ENCODE data around the gene CLEC4M.
"Not testable (repeated sequence)": the region's sequence is repeated elsewhere in the genome, so short reads cannot be mapped to it uniquely, and the experiment has no call there.

The CLEC4M gene

DNA sequence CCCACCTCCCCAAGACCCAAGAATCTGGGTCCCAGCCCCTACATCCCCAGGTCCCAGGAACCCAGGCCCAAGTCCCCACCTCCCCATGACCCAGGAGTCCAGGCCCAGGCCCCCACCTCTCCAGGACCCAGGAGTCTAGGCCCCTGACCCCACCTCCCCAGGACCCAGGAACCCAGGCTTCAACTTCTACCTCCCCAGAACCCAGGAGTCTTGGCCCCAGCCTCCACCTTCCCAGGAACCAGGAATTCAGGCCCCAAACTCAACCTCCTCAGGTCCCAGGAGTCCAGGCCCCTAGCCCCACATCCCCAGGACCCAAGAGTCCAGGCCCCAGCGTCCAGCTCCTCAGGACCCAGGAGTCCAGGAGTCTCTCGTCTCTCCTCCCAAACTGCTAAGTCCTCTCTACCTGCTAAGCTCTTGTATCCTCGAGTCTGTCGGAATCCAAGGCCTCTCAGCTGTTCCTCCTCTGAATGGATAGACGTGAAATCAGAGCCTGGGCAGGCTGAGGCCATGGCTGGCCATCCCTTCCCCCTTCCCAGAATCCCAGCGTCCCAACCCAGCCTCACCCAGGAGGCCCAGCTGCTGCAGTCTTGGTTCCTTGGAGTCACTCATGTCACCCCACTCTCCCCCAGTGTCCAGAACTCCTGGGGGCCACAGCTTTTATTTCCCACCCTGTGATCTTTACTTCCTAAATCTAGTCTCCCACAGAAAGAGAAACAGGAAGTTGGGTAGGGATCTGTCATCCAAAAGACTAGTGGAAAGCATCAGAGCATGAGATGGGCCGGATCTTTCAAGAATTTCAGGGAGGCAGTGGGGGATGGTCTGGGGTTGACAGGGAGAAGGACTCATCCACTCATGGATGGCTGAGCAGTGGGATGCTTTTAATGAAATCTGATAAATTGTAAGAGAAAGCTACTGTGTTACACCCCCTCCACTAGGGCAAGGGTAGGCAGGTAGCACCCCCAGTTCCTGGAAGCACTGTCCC lies 15.8 kb upstream of the CLEC4M start, which contains the start of gene CD209:
TSS of gene CD209 (minus strand) at position 632 of the 982 bp plus-strand sequence. CDS start at position 609, 23 bp downstream.
- H3K36me3 ChIP-seq (ENCODE audit: control insufficient read depth, insufficient read depth, low read length) = no peaks in the 10 kb centered on the region
- H3K27me3 ChIP-seq (replicated peaks; ENCODE audit: control insufficient read depth, insufficient read depth, low read length, poor library complexity, severe bottlenecking) = peaks cover 7% of the 10 kb centered on the region
- H3K4me1 ChIP-seq (ENCODE audit: control insufficient read depth, insufficient read depth, low read length, poor library complexity, severe bottlenecking) = no peaks in the 10 kb centered on the region
- H3K27ac ChIP-seq (ENCODE audit: insufficient read depth, low read length, poor library complexity, severe bottlenecking) = no peak within 1 kb of the TSS
- no peak within 1 kb of the TSS for H3K4me3 ChIP-seq (ENCODE audit: insufficient read depth, low read depth, low read length, poor library complexity, severe bottlenecking)
- H3K9me3 ChIP-seq (ENCODE audit: control insufficient read depth, low read length) = no peaks in the 10 kb centered on the region
- DNase-seq = no peak

DNA sequence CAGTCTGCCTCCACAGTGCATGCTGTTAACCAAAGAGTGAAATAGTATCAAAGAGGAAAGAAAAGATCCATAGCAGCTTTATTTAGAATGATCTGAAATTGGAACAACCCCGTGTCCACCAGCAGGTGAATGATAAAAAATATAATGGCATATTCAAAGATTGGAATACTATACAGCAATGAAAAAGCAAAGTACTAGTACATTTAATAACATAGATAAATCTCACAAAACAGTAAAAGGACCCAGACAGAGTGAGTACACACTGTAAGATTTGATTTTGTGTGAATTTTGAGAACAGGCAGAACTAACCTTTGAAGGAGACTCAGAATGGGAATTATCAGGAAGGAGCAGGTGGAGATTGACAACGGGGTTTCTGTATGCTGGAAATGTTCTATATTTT lies 14.9 kb upstream of the CLEC4M start:
- H3K4me1 ChIP-seq (ENCODE audit: control insufficient read depth, insufficient read depth, low read length, poor library complexity, severe bottlenecking) = no peaks in the 10 kb centered on the region

DNA sequence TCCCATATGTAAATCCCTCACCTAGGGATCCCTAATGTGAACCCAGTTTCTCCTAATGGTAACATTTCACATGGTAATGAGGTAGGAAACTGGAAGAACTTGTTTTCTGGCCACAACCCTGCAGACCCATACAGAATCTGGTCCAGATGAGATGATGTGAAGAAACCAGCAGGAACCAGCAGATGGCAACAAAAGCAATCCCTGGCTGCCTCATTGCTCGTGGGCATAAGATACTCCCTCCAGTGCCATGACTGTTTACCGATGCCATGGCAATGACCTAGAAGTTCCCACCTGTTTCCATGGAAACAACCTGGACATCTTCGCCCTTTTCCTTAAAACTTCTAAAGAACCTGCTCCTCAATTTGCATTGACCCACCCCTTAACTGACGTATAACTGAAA lies 14.3 kb upstream of the CLEC4M start:
- no peak for DNase-seq
- Histone ChIP-seq H3K4me1 (ENCODE audit: control insufficient read depth, insufficient read depth, low read length, poor library complexity, severe bottlenecking) (no peaks in the 10 kb centered on the region), H3K4me3 (ENCODE audit: insufficient read depth, low read depth, low read length, poor library complexity, severe bottlenecking) (no peak overlapping the region), H3K27me3 (replicated peaks; ENCODE audit: control insufficient read depth, insufficient read depth, low read length, poor library complexity, severe bottlenecking) (peaks cover 7% of the 10 kb centered on the region), H3K36me3 (ENCODE audit: control insufficient read depth, insufficient read depth, low read length) (no peaks in the 10 kb centered on the region), H3K27ac (ENCODE audit: insufficient read depth, low read length, poor library complexity, severe bottlenecking) (no peak overlapping the region), H3K9me3 (ENCODE audit: control insufficient read depth, low read length) (no peaks in the 10 kb centered on the region)

More for the DNA sequence above, 14.9 kb upstream of the CLEC4M start:
- no peaks in the 10 kb centered on the region for H3K36me3 ChIP-seq (ENCODE audit: control insufficient read depth, insufficient read depth, low read length)
- no peak overlapping the region for H3K27ac ChIP-seq (ENCODE audit: insufficient read depth, low read length, poor library complexity, severe bottlenecking)
- no peak overlapping the region for H3K4me3 ChIP-seq (ENCODE audit: insufficient read depth, low read depth, low read length, poor library complexity, severe bottlenecking)
- peaks cover 7% of the 10 kb centered on the region for H3K27me3 ChIP-seq (replicated peaks; ENCODE audit: control insufficient read depth, insufficient read depth, low read length, poor library complexity, severe bottlenecking)
- no peak for DNase-seq
- H3K9me3 ChIP-seq (ENCODE audit: control insufficient read depth, low read length) = no peaks in the 10 kb centered on the region

DNA sequence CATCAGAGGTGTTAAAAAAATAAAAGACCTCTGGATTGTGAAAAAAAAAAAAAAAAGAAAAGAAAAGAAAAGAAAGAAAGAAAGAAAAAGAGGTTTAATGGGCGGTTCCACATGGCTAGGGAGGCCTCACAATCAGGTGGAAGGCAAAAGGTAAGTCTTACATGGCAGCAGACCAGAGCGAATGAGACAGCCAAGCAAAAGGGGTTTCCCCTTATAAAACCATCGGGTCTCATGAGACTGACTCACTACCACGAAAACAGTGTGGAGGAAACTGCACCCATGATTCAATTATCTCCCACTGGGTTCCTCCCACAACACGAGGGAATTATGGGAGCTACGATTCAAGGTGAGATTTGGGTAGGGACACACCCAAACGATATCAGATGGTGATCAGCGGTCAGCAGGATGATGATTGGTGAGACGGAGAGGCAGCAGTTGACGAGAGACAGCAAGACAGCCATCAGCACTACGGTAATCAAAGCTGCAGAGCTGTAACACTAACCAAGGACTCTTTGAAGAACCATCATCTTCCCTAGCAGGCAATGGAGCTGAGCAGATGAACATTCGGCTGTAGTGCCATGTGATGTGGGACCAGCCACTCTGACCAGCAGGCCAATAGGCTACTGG lies 11.8 kb upstream of the CLEC4M start:
- Histone ChIP-seq H3K27me3 (replicated peaks; ENCODE audit: control insufficient read depth, insufficient read depth, low read length, poor library complexity, severe bottlenecking) (peaks cover 7% of the 10 kb centered on the region), H3K36me3 (ENCODE audit: control insufficient read depth, insufficient read depth, low read length) (no peaks in the 10 kb centered on the region), H3K27ac (ENCODE audit: insufficient read depth, low read length, poor library complexity, severe bottlenecking) (no peak overlapping the region), H3K4me1 (ENCODE audit: control insufficient read depth, insufficient read depth, low read length, poor library complexity, severe bottlenecking) (no peaks in the 10 kb centered on the region), H3K9me3 (ENCODE audit: control insufficient read depth, low read length) (no peaks in the 10 kb centered on the region), H3K4me3 (ENCODE audit: insufficient read depth, low read depth, low read length, poor library complexity, severe bottlenecking) (no peak overlapping the region)
- DNase-seq = peak in 1 of 3 donors; percentile 2

DNA sequence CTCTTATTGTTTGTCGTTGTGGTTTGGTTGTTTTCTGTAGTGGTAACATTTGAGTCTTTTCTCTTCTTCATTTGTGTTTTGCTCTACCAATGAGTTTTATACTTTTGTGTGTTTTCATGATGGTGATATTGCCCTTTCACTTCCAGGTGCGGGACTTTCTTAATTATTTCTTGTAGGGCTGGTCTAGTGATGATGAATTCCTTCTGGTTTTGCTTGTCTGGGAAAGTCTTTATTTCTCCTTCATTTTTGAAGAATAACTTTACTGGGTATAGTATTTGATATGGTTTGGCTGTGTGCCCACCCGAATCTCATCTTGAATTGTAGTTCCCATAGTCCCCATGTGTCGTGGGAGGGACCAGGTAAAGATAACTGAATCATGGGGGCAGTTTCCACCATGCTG lies 6.8 kb upstream of the CLEC4M start:
- DNase-seq = no peak
- no peaks in the 10 kb centered on the region for H3K36me3 ChIP-seq (ENCODE audit: control insufficient read depth, insufficient read depth, low read length)
- no peak overlapping the region for H3K4me3 ChIP-seq (ENCODE audit: insufficient read depth, low read depth, low read length, poor library complexity, severe bottlenecking)
- H3K27me3 ChIP-seq (replicated peaks; ENCODE audit: control insufficient read depth, insufficient read depth, low read length, poor library complexity, severe bottlenecking) = no peaks in the 10 kb centered on the region
- no peak overlapping the region for H3K27ac ChIP-seq (ENCODE audit: insufficient read depth, low read length, poor library complexity, severe bottlenecking)
- no peaks in the 10 kb centered on the region for H3K4me1 ChIP-seq (ENCODE audit: control insufficient read depth, insufficient read depth, low read length, poor library complexity, severe bottlenecking)
- H3K9me3 ChIP-seq (ENCODE audit: control insufficient read depth, low read length) = peaks cover 11% of the 10 kb centered on the region

DNA sequence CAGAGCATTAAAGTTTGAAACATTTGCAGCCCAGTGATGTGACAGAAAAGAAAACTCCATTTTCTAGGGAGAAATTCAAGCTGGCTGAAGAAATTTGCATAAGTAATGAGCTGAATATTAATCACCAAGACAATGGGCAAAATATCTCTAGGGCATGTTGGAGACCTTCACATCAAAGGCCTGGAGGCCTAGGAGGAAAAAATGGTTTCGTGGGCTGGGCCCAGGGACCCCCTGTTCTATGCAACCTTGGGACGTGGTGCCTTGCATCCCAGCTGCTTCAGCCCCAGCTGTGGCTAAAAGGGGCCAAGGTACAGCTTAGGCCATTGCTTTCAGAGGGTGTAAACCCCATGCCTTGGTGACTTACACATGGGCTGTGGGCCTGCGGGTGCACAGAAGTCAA lies 5.7 kb upstream of the CLEC4M start:
- peaks cover 11% of the 10 kb centered on the region for H3K9me3 ChIP-seq (ENCODE audit: control insufficient read depth, low read length)

DNA sequence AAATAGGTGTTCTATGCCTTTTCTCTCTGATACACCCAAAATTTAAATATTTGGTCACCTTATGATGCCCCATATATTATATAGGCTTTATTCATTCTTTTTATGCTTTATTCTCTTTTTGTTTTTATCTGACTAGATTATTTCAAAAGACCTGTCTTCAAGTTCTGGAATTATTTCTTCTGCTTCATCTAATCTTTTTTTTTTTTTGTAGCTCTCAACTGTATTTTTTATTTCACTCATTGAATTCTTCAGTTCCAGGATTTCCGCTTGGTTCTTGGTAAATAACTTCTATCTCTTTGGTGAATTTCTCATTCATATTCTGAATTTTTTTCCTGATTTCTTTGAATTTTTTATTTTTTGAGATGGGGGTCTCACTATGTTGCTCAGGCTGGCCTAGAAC lies 3.9 kb upstream of the CLEC4M start:
- H3K9me3 ChIP-seq (ENCODE audit: control insufficient read depth, low read length) = peaks cover 11% of the 10 kb centered on the region
- H3K27ac ChIP-seq (ENCODE audit: insufficient read depth, low read length, poor library complexity, severe bottlenecking) = no peak overlapping the region
- no peaks in the 10 kb centered on the region for H3K4me1 ChIP-seq (ENCODE audit: control insufficient read depth, insufficient read depth, low read length, poor library complexity, severe bottlenecking)
- no peaks in the 10 kb centered on the region for H3K36me3 ChIP-seq (ENCODE audit: control insufficient read depth, insufficient read depth, low read length)
- H3K27me3 ChIP-seq (replicated peaks; ENCODE audit: control insufficient read depth, insufficient read depth, low read length, poor library complexity, severe bottlenecking) = no peaks in the 10 kb centered on the region
- H3K4me3 ChIP-seq (ENCODE audit: insufficient read depth, low read depth, low read length, poor library complexity, severe bottlenecking) = no peak overlapping the region
- DNase-seq = no peak

More for the DNA sequence above, 5.7 kb upstream of the CLEC4M start:
- Histone ChIP-seq H3K27ac (ENCODE audit: insufficient read depth, low read length, poor library complexity, severe bottlenecking) (no peak overlapping the region), H3K36me3 (ENCODE audit: control insufficient read depth, insufficient read depth, low read length) (no peaks in the 10 kb centered on the region), H3K27me3 (replicated peaks; ENCODE audit: control insufficient read depth, insufficient read depth, low read length, poor library complexity, severe bottlenecking) (no peaks in the 10 kb centered on the region), H3K4me1 (ENCODE audit: control insufficient read depth, insufficient read depth, low read length, poor library complexity, severe bottlenecking) (no peaks in the 10 kb centered on the region), H3K4me3 (ENCODE audit: insufficient read depth, low read depth, low read length, poor library complexity, severe bottlenecking) (no peak overlapping the region)
- no peak for DNase-seq

DNA sequence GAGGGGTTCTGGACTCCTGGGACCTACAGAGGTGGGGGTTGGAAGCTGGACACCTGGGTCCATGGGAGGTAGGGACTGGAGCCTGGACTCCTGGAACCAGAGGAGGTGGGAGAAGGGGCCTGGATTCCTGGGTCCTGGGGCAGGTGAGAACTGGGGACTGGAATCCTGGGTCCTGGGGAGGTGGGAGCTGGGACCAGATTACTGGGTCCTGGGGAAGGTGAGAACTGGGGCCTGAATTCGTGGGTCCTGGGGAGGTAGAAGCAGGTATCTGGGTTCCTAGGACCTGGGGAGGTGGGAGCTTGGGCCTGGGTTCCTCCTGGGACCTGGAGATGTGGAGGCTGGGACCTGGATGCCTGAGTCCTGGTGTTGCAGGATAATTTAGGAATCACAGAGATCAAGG lies 653 bp downstream of the CLEC4M start:
- H3K36me3 ChIP-seq (ENCODE audit: control insufficient read depth, insufficient read depth, low read length) = no peaks in the 10 kb centered on the region
- no peaks in the 10 kb centered on the region for H3K27me3 ChIP-seq (replicated peaks; ENCODE audit: control insufficient read depth, insufficient read depth, low read length, poor library complexity, severe bottlenecking)
- H3K9me3 ChIP-seq (ENCODE audit: control insufficient read depth, low read length) = peaks cover 9% of the 10 kb centered on the region
- H3K27ac ChIP-seq (ENCODE audit: insufficient read depth, low read length, poor library complexity, severe bottlenecking) = no peak overlapping the region
- DNase-seq = no peak
- H3K4me3 ChIP-seq (ENCODE audit: insufficient read depth, low read depth, low read length, poor library complexity, severe bottlenecking) = no peak overlapping the region
- H3K4me1 ChIP-seq (ENCODE audit: control insufficient read depth, insufficient read depth, low read length, poor library complexity, severe bottlenecking) = no peaks in the 10 kb centered on the region

DNA sequence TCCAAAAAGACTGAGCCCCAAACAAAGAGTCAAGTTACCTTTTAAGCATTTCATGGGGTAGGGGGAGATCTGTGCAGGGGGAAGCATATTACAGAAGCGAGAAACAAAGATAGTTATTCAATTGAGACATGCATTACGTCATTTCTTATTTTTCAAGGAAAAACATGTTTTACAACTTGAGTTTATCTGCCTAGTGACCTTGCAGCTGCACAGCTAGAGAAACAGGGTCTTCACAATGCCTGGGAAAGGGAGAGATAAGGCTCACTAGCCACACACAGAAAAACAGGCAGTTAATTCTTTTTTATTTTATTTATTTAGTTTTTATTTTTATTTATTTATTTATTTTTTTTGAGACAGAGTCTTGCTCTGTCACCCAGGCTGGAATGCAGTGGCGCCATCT lies 1.1 kb downstream of the CLEC4M start:
- not testable (repeated sequence) for H3K4me1 ChIP-seq (ENCODE audit: control insufficient read depth, insufficient read depth, low read length, poor library complexity, severe bottlenecking); H3K27ac ChIP-seq (ENCODE audit: insufficient read depth, low read length, poor library complexity, severe bottlenecking); H3K4me3 ChIP-seq (ENCODE audit: insufficient read depth, low read depth, low read length, poor library complexity, severe bottlenecking); H3K27me3 ChIP-seq (replicated peaks; ENCODE audit: control insufficient read depth, insufficient read depth, low read length, poor library complexity, severe bottlenecking); H3K9me3 ChIP-seq (ENCODE audit: control insufficient read depth, low read length); H3K36me3 ChIP-seq (ENCODE audit: control insufficient read depth, insufficient read depth, low read length); DNase-seq

DNA sequence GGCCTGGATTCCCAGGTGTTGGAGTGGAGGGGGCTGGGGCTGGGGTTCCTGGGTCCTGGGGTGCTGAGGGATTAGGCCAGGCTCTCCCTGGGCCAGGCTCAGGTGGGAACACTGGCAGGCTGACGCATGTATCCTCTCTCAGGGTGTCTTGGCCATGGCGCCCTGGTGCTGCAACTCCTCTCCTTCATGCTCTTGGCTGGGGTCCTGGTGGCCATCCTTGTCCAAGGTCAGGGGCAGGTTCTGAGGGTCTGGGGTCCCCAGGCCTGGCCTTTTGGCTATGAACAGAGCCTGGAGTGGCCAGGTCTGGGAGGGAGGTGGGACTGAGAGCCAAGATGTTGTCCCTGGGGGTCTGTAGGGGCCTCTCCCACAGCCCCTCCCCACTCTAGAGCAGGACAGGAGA lies 2.0 kb downstream of the CLEC4M start:
- H3K9me3 ChIP-seq (ENCODE audit: control insufficient read depth, low read length); H3K4me1 ChIP-seq (ENCODE audit: control insufficient read depth, insufficient read depth, low read length, poor library complexity, severe bottlenecking); H3K4me3 ChIP-seq (ENCODE audit: insufficient read depth, low read depth, low read length, poor library complexity, severe bottlenecking); DNase-seq; H3K27me3 ChIP-seq (replicated peaks; ENCODE audit: control insufficient read depth, insufficient read depth, low read length, poor library complexity, severe bottlenecking); H3K36me3 ChIP-seq (ENCODE audit: control insufficient read depth, insufficient read depth, low read length); H3K27ac ChIP-seq (ENCODE audit: insufficient read depth, low read length, poor library complexity, severe bottlenecking): not testable (repeated sequence)
